CD8-positive, alpha-beta memory T cell (primary cell): ENCODE measurements around the gene MAP3K14. TPM values are rescaled to one million over a fixed set of nuclear protein-coding genes. Genes with fewer than 3 reads are reported as not detected.

Experiments used
- CTCF ChIA-PET: fragments of 350-600 bp; sonication (Branson Sonifier 250); formaldehyde crosslinking; loops from one replicate; lab custom pipeline; 2021; ENCODE audit warnings: antibody characterized with exemption; lab: Charles Lee
- POLR2A ChIA-PET: fragments of 350-600 bp; sonication (Branson Sonifier 250); formaldehyde crosslinking; loops from one replicate; lab custom pipeline; 2021; ENCODE audit warnings: antibody characterized with exemption; lab: Charles Lee
- DNase-seq, 5 donors: peaks; one replicate each; pipeline versions ENCODE4 v3.0.0 to v3.0.0-alpha.2; 2020 to 2022; ENCODE audit warnings: mixed read lengths in 1 of 5
- H3K27ac ChIP-seq: one replicate; pipeline ENCODE4 v1.7.0; 2013; ENCODE audit warnings: low read depth, mild to moderate bottlenecking, low read length, moderate library complexity
- H3K27me3 ChIP-seq: 2 replicates; pipeline ENCODE4 v1.7.0; 2013; ENCODE audit warnings: low read length, mild to moderate bottlenecking; ENCODE audit not compliant: insufficient read depth, poor library complexity, severe bottlenecking
- H3K36me3 ChIP-seq: 2 replicates; pipeline ENCODE4 v1.7.0; 2013; ENCODE audit warnings: mild to moderate bottlenecking, low read length, moderate library complexity; ENCODE audit not compliant: insufficient read depth
- H3K4me1 ChIP-seq: 2 replicates; pipeline ENCODE4 v1.7.0; 2013; ENCODE audit warnings: mild to moderate bottlenecking, low read length, moderate library complexity; ENCODE audit not compliant: insufficient read depth
- H3K4me3 ChIP-seq: 2 replicates; pipeline ENCODE4 v1.7.0; 2013; ENCODE audit warnings: mild to moderate bottlenecking, low read length
- H3K9me3 ChIP-seq: 2 replicates; pipeline ENCODE4 v1.7.0; 2013; ENCODE audit warnings: mild to moderate bottlenecking, low read length
- H3K27ac Mint-ChIP-seq, 8 donors: one replicate each; pipeline ENCODE4 v1.8.0; 2020 to 2021; ENCODE audit warnings: mixed read lengths in 8 of 8, mild to moderate bottlenecking in 6 of 8, inconsistent platforms in 3 of 8, moderate library complexity in 3 of 8
- H3K27me3 Mint-ChIP-seq, 2 donors: one replicate each; pipeline ENCODE4 v1.8.0; 2020 to 2021; ENCODE audit warnings: mixed read lengths in 2 of 2, mild to moderate bottlenecking in 1 of 2, moderate library complexity in 1 of 2
- H3K36me3 Mint-ChIP-seq, 3 donors: one replicate each; pipeline ENCODE4 v1.8.0; 2020 to 2021; ENCODE audit warnings: mixed read lengths in 3 of 3, inconsistent platforms in 1 of 3, mild to moderate bottlenecking in 1 of 3
- H3K4me1 Mint-ChIP-seq, 3 donors: one replicate each; pipeline ENCODE4 v1.8.0; 2020 to 2021; ENCODE audit warnings: mixed read lengths in 3 of 3, inconsistent platforms in 1 of 3, mild to moderate bottlenecking in 1 of 3
- H3K4me3 Mint-ChIP-seq, 7 donors: one replicate each; pipeline ENCODE4 v1.8.0; 2020 to 2021; ENCODE audit warnings: mixed read lengths in 7 of 7, mild to moderate bottlenecking in 6 of 7, moderate library complexity in 4 of 7, inconsistent platforms in 2 of 7
- H3K9me3 Mint-ChIP-seq, 5 donors: one replicate each; pipeline ENCODE4 v1.8.0; 2020 to 2022; ENCODE audit warnings: mixed read lengths in 5 of 5, mild to moderate bottlenecking in 3 of 5, moderate library complexity in 2 of 5, inconsistent platforms in 1 of 5
- polyA plus RNA-seq: library from polyadenylated mRNA; unstranded; fragments of 300-500 nt; fragmentation: Illumina TruSeq; gene quantifications from one replicate; pipeline ENCODE4 v1.2.3, GENCODE V29; 2021
- total RNA-seq, 2 experiments: library from RNA; stranded (reverse); gene quantifications; one replicate each; pipeline ENCODE4 v1.2.3, GENCODE V29; 2021

MAP3K14 gene
- total and polyA plus RNA-seq, 3 experiments from 2014 or later, result 9.0 to 62.4 (median 60.2) TPM

GRCh38 chr17:45312477-45313420 lies 4.1 kb downstream of the MAP3K14 start:
- ChIA-PET POLR2A (interaction anchor here (0.8 to 1.9 kb wide), 8 partner anchors 13 to 151 kb away, joined by 3 to 8 read pairs (median 4); partner anchors contain the start of genes FMNL1 and HEXIM2), CTCF (interaction anchor here (0.7 to 5.5 kb wide), 17 partner anchors 10 to 177 kb away, joined by 3 to 42 read pairs (median 5); partner anchors contain the start of genes ACBD4 and HEXIM2)

GRCh38 chr17:45311760-45312476 lies 4.9 kb downstream of the MAP3K14 start:
- Histone ChIP-seq H3K4me1 (peaks cover 86% of the 10 kb centered on the region), H3K27me3 (no peaks in the 10 kb centered on the region), H3K36me3 (no peaks in the 10 kb centered on the region), H3K4me3 (peak overlapping the region; percentile 45), H3K27ac (peak overlapping the region; percentile 34), H3K9me3 (no peaks in the 10 kb centered on the region)
- peak; percentile 57 to 73 (median 61) for DNase-seq
- H3K27me3 Mint-ChIP-seq, result no peaks in the 10 kb centered on the region
- CTCF ChIA-PET, result interaction anchor here (0.6 to 5.5 kb wide), 18 partner anchors 7 to 176 kb away, joined by 3 to 42 read pairs (median 5); partner anchors contain the start of genes ACBD4 and HEXIM2
- H3K4me1 Mint-ChIP-seq, result peaks cover 77 to 85% (median 82%) of the 10 kb centered on the region in 3 donors
- peak overlapping the region; percentile 90 to 100 (median 96) for H3K27ac Mint-ChIP-seq
- H3K9me3 Mint-ChIP-seq, result no peaks in the 10 kb centered on the region
- peaks cover 0 to 50% (median 7%) of the 10 kb centered on the region in 3 donors for H3K36me3 Mint-ChIP-seq
- H3K4me3 Mint-ChIP-seq, result peak overlapping the region; percentile 86 to 93 (median 90)
- POLR2A ChIA-PET, result interaction anchor here (0.6 to 1.9 kb wide), 9 partner anchors 9 to 151 kb away, joined by 3 to 8 read pairs (median 4); partner anchors contain the start of genes FMNL1 and HEXIM2

More at GRCh38 chr17:45312477-45313420, 4.1 kb downstream of the MAP3K14 start:
- no peaks in the 10 kb centered on the region for H3K27me3 ChIP-seq
- no peaks in the 10 kb centered on the region for H3K9me3 ChIP-seq
- peaks cover 0 to 3% of the 10 kb centered on the region in 2 donors for H3K27me3 Mint-ChIP-seq
- H3K36me3 Mint-ChIP-seq, result peaks cover 0 to 46% (median 2%) of the 10 kb centered on the region in 3 donors
- H3K4me1 Mint-ChIP-seq, result peaks cover 76 to 84% (median 81%) of the 10 kb centered on the region in 3 donors
- H3K4me3 ChIP-seq, result peak overlapping the region; percentile 45
- no peaks in the 10 kb centered on the region for H3K36me3 ChIP-seq
- H3K9me3 Mint-ChIP-seq, result no peaks in the 10 kb centered on the region
- H3K4me3 Mint-ChIP-seq, result peak overlapping the region; percentile 86 to 93 (median 90)
- peak in 2 of 5 donors; percentile 22 to 39 for DNase-seq
- H3K27ac ChIP-seq, result peak overlapping the region; percentile 34
- H3K4me1 ChIP-seq, result peaks cover 82% of the 10 kb centered on the region
- H3K27ac Mint-ChIP-seq, result peak overlapping the region; percentile 90 to 100 (median 96)

GRCh38 chr17:45311401-45311759 lies 5.4 kb downstream of the MAP3K14 start:
- Histone ChIP-seq H3K9me3 (no peaks in the 10 kb centered on the region), H3K4me3 (peak overlapping the region; percentile 16), H3K27me3 (no peaks in the 10 kb centered on the region), H3K36me3 (peaks cover 4% of the 10 kb centered on the region), H3K27ac (peak overlapping the region; percentile 34), H3K4me1 (peaks cover 91% of the 10 kb centered on the region)
- H3K27me3 Mint-ChIP-seq, result no peaks in the 10 kb centered on the region
- H3K9me3 Mint-ChIP-seq, result no peaks in the 10 kb centered on the region
- peaks cover 81 to 90% (median 87%) of the 10 kb centered on the region in 3 donors for H3K4me1 Mint-ChIP-seq
- peak overlapping the region; percentile 48 to 93 (median 88) for H3K4me3 Mint-ChIP-seq
- peak overlapping the region; percentile 90 to 100 (median 96) for H3K27ac Mint-ChIP-seq
- H3K36me3 Mint-ChIP-seq, result peaks cover 0 to 51% (median 7%) of the 10 kb centered on the region in 3 donors
- DNase-seq, result no peak
- ChIA-PET CTCF (interaction anchor here (1.3 to 5.5 kb wide), 9 partner anchors 8 to 176 kb away, joined by 3 to 42 read pairs (median 11); partner anchors contain the start of gene ACBD4), POLR2A (interaction anchor here (0.6 to 1.9 kb wide), 4 partner anchors 10 to 90 kb away, joined by 3 to 7 read pairs (median 3); partner anchors contain the start of gene FMNL1)

GRCh38 chr17:45310380-45311324 lies 6.2 kb downstream of the MAP3K14 start:
- no peak overlapping the region for H3K4me3 ChIP-seq

GRCh38 chr17:45309400-45309799 lies 7.4 kb downstream of the MAP3K14 start:
- H3K36me3 ChIP-seq, result peaks cover 7% of the 10 kb centered on the region
- no peak overlapping the region for H3K27ac ChIP-seq
- peaks cover 77 to 90% (median 87%) of the 10 kb centered on the region in 3 donors for H3K4me1 Mint-ChIP-seq
- peak overlapping the region in 5 of 8 donors; percentile 57 to 89 (median 81) for H3K27ac Mint-ChIP-seq
- H3K9me3 ChIP-seq, result no peaks in the 10 kb centered on the region
- CTCF ChIA-PET, result interaction anchor here (1.7 to 2.9 kb wide), 2 partner anchors 32 to 38 kb away, joined by 5 to 14 read pairs; no protein-coding TSS in a partner anchor
- no peaks in the 10 kb centered on the region for H3K9me3 Mint-ChIP-seq
- H3K4me3 ChIP-seq, result no peak overlapping the region
- H3K36me3 Mint-ChIP-seq, result peaks cover 0 to 51% (median 7%) of the 10 kb centered on the region in 3 donors
- H3K27me3 ChIP-seq, result no peaks in the 10 kb centered on the region
- peaks cover 82% of the 10 kb centered on the region for H3K4me1 ChIP-seq
- H3K4me3 Mint-ChIP-seq, result no peak overlapping the region
- DNase-seq, result no peak
- H3K27me3 Mint-ChIP-seq, result no peaks in the 10 kb centered on the region
- POLR2A ChIA-PET, result no interaction called here

More at GRCh38 chr17:45310380-45311324, 6.2 kb downstream of the MAP3K14 start:
- peak overlapping the region in 6 of 7 donors; percentile 10 to 93 (median 77) for H3K4me3 Mint-ChIP-seq
- peak overlapping the region; percentile 90 to 100 (median 96) for H3K27ac Mint-ChIP-seq
- H3K27me3 Mint-ChIP-seq, result no peaks in the 10 kb centered on the region
- no peak for DNase-seq
- ChIA-PET POLR2A (interaction anchor here (1.5 kb wide), 1 partner anchor 12 kb away, joined by 3 read pairs; no protein-coding TSS in a partner anchor), CTCF (interaction anchor here (1.3 to 5.5 kb wide), 8 partner anchors 8 to 175 kb away, joined by 3 to 42 read pairs (median 10); partner anchors contain the start of gene ACBD4)
- Histone ChIP-seq H3K9me3 (no peaks in the 10 kb centered on the region), H3K27me3 (no peaks in the 10 kb centered on the region), H3K27ac (no peak overlapping the region), H3K36me3 (peaks cover 7% of the 10 kb centered on the region), H3K4me1 (peaks cover 92% of the 10 kb centered on the region)
- H3K9me3 Mint-ChIP-seq, result no peaks in the 10 kb centered on the region
- peaks cover 82 to 92% (median 92%) of the 10 kb centered on the region in 3 donors for H3K4me1 Mint-ChIP-seq
- H3K36me3 Mint-ChIP-seq, result peaks cover 0 to 51% (median 7%) of the 10 kb centered on the region in 3 donors

- H3K4me1 Mint-ChIP-seq, result peaks cover 76 to 89% (median 87%) of the 10 kb centered on the region in 3 donors
- H3K4me3 Mint-ChIP-seq, result peak overlapping the region in 1 of 7 donors; percentile 35
- no peaks in the 10 kb centered on the region for H3K27me3 ChIP-seq
- no peaks in the 10 kb centered on the region for H3K9me3 ChIP-seq
- no peak overlapping the region for H3K27ac ChIP-seq
- H3K9me3 Mint-ChIP-seq, result no peaks in the 10 kb centered on the region
- H3K27me3 Mint-ChIP-seq, result no peaks in the 10 kb centered on the region
- ChIA-PET CTCF (interaction anchor here (1.0 to 2.9 kb wide), 3 partner anchors 31 to 90 kb away, joined by 3 to 14 read pairs (median 5); no protein-coding TSS in a partner anchor), POLR2A (no interaction called here)
- no peak for DNase-seq
- H3K27ac Mint-ChIP-seq, result peak overlapping the region in 5 of 8 donors; percentile 13 to 81 (median 61)
- H3K4me1 ChIP-seq, result peaks cover 76% of the 10 kb centered on the region
- peaks cover 0 to 53% (median 7%) of the 10 kb centered on the region in 3 donors for H3K36me3 Mint-ChIP-seq
- no peak overlapping the region for H3K4me3 ChIP-seq
- H3K36me3 ChIP-seq, result peaks cover 7% of the 10 kb centered on the region
Measured at GRCh38 chr17:45308840-45309239, 8.0 kb downstream of the MAP3K14 start.
